ENCODE data around the gene ZNRF1.

DNA sequence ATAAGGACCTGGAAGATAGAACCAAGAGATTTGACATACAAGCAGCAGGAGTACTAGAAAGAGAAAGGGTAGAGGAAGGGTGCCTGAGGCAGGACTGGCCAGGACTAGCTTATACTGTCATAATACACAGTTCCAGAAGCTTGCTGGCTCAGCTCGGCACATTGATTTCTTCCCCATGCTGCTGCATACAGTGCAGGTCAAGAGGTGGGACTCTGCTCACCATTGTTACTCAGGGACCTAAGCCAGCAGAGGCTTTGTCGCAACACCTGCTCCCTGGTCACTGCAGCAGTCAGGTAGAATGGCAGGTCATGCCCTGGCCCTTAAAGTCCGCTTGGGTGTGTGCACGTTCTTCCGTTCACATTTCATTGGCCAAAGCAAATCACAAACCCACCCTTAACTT lies 85.0 kb downstream of the ZNRF1 start:
- TF ChIP-seq, protein P1, sequence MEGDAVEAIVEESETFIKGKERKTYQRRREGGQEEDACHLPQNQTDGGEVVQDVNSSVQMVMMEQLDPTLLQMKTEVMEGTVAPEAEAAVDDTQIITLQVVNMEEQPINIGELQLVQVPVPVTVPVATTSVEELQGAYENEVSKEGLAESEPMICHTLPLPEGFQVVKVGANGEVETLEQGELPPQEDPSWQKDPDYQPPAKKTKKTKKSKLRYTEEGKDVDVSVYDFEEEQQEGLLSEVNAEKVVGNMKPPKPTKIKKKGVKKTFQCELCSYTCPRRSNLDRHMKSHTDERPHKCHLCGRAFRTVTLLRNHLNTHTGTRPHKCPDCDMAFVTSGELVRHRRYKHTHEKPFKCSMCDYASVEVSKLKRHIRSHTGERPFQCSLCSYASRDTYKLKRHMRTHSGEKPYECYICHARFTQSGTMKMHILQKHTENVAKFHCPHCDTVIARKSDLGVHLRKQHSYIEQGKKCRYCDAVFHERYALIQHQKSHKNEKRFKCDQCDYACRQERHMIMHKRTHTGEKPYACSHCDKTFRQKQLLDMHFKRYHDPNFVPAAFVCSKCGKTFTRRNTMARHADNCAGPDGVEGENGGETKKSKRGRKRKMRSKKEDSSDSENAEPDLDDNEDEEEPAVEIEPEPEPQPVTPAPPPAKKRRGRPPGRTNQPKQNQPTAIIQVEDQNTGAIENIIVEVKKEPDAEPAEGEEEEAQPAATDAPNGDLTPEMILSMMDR (IDR thresholded peaks at IDR 0.05), result no peak
- TF ChIP-seq POLR2AphosphoS5 (IDR thresholded peaks at IDR 0.05), result no peak
- TF ChIP-seq POLR2A (IDR thresholded peaks at IDR 0.05), result no peak
